NCI-H524 (cell line): ENCODE data around the gene ARHGAP12.
"Not testable (repeated sequence)": the region's sequence is repeated elsewhere in the genome, so short reads cannot be mapped to it uniquely, and the experiment has no call there.

ENCODE experiments used
- DNase-seq, 2 experiments: peaks; one replicate each; lab custom pipeline; 2025; lab: John Stamatoyannopoulos, UW

Gene ARHGAP12

DNA sequence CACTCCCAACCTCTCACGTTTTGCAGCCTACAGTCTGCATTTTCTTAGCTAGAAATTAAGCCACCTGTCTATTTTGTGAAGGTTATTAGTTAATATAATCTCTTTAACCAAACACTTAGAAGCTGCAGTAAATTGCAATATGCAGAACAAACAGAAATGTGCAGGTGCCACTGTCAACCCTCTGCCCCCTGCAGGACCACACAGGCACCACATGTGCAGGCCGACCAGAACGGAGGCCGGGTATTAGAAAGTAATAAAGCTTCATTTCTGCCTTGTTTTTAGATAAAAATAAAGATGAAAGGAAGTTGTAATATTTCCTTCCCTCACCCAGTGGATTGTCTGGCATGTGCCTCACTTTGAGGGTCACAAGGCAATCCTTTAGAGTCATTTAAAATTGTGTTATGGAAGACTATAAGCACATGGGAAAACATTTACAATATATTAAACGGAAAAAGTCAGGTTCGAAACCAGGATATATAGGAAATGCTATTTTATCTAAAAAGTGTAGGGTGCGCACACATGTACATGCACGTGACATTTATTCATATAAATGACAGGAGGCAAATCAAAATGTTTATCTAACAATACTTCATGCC lies 158.2 kb downstream of the ARHGAP12 start:
- DNase-seq, result peak in 1 of 2 experiments; percentile 46

DNA sequence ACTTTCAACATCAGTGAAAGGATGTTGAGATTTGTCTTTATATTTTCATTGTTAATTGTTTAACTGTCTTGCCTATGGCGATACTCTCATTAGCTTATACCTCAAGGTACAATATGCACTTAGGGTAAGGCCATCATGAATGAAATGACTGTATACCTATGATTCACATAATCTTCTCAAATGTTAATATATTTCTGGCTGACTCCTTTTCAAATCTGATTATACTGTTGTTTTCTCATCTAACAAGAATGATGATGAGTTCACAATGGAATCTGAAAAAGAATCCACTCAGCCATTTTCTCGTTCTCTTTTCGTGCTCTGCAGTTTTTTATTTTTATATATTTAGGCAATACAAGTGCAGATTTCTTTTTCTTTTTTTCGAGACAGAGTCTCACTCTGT lies 159.1 kb downstream of the ARHGAP12 start:
- DNase-seq, result no peak

DNA sequence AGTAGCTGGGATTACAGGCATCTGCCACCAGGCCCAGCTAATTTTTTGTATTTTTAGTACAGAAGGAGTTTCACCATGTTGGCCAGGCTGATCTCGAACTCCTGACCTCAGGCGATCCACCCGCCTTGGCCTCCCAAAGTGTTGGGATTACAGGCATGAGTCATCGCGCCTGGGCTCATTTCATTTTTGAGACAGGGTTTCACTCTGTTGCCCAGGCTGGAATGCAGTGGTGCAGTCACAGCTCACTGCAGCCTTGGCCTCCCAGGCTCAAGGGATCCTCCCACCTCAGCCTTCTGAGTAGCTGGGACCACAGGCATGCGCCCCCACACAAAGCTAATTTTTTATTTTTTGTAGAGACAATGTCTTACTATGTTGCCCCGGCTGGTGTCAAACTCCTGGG lies 159.7 kb downstream of the ARHGAP12 start:
- not testable (repeated sequence) for DNase-seq

DNA sequence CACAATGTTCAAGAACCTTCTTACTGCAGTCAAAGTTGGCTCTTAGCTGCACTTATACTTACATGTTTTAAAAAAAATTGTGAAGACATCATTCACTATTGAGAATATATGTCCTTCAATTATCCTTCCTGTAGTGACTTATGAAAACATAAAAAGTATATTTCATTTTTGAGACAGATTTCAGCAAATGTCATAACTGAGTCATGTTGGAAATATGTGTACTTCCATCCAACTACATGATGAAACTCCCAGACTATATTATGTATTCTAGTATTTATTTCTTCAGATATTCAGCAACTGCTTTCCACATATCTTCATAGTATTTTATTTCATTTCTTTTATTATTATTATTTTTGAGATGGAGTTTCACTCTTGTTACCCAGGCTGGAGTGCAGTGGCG lies 160.2 kb downstream of the ARHGAP12 start:
- no peak for DNase-seq

DNA sequence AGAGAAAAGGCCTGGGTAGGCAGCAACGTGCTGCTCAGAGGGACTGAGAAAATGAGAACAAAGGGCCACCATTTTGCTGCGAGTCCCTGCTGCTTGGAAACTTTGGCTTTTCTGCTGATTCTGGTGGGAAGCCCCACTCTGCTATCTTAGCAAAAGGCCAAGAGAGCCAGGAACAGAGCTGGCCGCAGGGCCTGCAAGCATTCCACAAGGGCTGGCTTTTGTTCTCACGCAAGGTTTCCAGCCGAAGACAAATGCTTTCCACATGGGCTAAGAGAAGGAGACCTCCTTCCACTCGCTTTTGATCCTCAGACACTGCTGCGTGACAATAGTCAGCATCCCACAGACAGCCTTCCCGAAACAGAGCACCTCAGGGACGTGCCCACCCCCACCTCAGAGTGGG lies 163.1 kb downstream of the ARHGAP12 start:
- DNase-seq, result no peak

DNA sequence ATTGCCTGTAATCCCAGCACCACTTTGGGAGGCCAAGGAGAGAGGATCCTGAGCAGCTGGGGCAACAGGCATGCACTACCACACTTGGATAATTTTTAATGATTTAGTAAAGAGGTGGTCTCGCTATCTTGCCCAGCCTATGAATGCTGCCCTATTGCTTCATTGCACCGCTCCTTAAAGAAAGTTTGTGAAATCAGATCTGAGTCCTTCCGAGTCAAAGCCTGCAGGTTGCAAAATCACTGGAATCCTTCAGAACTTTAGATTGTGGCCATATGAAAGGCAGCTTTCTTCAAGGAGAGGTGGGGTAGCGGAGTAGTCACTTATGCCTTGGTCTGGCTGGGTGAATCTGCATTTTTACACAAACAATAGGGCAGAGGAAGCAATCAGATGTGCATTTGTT lies 166.3 kb downstream of the ARHGAP12 start:
- DNase-seq, result no peak

DNA sequence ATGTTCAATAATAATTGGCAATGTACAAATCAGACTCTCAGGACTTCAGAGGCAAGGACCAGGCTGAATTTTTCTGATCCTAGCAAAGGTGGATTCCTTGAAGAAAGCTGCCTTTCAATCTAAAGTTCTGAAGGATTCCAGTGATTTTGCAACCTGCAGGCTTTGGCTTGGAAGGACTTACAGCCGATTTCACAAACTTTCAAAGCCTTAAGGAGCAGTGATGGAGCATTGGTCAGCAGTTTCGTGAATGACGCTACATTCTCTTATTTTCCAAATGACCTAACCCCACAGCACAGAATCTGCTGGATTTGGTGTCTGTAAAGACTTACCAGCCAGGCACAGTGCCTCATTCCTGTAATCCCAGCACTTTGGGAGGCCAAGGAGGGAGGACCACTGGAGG lies 167.5 kb downstream of the ARHGAP12 start:
- DNase-seq, result no peak

DNA sequence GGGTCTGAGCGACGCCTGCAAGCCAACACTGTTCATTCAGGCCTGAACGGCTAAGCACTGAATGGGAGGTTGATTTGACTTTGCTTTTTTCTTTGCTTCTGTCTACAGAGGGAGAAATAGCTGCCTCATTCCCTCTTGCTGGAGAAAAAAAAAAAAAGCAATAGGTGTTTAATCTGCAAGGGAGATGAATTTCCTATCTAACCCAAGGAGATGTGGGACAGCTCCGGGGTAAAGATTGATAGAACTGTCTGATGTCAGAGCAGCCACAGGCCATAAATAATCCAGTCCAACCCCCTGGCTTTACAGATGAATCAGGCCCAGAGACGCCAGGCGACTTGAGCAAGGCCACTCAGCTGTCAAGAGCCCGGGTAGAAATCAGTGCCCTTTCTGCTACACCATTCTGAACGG lies 168.0 kb downstream of the ARHGAP12 start:
- DNase-seq, result no peak

DNA sequence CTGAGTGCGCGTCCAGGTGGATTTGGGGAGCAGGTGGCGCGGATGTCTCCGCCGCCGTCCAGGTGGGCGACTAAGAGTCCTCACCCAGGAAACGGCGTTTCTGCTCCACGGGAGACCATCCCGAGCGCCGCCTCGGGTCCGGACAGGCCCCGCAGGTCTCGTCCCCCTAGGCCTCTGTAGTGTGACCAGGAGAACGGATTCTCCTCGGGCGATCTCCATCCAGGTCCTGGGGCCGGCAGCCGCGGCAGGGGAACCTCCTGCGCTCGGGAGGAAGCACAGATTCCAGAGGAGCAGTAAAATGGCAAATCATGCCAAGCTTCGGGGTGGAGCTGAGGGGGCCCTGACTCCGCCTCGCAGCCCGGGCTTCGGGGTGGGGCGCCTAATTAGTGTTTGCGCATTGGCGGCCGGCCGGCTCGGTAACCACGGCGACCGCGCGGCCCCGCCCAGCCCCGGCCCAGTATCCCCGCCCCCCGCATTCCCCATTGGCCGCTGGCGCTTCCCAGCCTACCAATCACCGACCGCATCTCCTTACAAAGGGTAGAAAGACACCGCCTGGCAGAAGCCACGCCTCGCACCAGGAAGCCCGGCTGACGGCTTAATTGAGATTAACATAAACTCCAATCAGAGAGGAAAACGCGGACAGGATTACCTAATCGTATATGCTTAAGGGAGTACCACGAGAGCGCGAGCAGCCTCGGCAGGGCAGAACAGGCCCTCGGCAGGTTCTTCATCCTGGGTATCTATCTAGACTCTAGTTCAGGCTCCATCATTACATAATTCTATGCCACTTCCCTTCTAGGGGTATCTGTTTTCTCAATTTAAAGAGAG lies 168.6 kb downstream of the ARHGAP12 start:
- peak; percentile 82 to 93 for DNase-seq

DNA sequence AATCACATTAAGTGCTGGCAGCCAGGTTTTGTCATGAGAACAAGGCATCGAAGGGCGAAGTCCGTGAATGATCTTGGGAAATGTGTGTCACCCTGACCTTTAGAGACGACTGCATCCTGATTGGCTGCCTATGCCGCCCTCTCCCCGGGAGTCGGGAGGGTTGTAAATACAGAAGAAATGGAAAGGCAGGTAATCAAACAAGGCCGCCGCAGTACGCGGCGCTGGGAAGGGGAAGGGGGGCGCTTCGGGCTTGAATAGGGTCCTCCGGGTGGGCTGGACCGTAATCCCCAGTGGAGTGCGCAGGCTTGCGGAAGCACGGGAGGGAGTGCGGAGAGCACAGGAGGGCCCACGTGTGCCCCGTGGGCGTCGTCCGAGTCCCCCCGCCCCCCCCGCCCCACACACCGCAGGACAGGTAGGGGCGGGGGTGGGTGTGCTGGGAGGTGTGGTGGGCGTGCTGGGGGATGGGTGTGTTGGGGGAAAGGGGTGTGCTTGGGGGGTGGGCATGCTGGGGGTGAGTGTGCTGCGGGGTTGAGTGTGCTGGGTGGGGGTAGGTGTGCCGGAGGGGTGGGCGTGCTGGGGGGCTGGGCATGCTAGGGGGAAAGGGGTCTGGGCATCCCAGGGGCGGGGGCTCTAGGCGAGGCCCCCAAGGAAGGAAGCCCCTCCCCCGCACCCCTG lies 169.4 kb downstream of the ARHGAP12 start:
- DNase-seq, result peak; percentile 5 to 21

DNA sequence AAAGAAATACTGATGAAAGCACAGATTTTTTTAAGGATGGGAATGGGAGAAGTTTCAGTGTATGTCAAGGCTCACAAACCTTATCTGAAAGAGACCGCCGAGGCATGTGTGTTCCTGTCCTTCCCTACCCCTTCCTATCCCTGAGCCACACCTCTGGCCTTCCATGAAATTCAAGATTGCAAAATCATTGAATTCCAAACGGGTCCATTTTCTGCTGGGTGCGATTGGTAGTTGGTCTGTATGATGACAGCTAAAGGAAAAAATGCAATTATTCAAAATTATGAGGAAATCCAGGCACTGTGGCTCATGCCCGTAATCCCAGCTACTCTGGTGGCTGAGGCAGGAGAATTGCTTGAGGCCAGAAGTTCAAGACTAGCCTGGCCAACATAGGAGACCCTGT lies 170.1 kb downstream of the ARHGAP12 start:
- no peak for DNase-seq

DNA sequence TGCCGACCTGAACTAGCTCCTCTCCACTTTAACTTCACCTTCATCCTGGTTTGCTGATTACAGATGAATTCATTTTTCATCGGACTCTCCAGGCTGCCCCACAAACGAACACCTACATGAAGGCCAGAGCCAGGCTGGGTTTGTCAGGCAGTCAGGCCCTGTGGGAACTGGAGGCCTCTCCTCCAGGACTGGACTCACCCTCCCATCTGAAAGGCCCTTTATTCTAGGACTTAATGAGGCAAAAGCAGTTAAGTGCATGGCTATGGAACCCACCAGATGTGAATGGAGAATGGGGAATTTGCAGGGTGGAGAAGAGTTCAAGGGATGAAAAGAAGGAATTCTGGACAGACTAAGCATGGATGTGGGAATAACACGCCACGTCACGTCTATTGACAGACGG lies 170.8 kb downstream of the ARHGAP12 start:
- DNase-seq, result no peak

DNA sequence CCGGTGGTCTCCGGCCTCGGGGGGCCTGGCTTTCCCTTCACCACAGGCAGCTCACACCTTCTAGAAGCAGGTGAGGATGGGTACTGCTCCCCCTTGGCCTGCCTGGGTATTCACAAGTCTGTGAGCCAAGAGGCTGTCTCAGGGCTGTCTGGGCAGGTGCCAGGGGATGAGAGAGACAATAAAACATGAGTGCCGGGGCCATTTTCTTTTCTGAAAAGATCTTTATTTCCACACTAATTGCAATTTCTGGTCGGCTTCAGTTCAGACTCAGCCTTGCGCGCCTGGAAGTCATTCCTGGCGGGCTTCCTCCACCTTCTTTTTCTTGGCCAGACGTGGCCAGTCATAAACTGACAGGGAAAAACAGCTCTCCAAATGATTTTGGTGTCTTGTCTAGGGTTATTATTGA lies 171.2 kb downstream of the ARHGAP12 start:
- DNase-seq, result no peak

DNA sequence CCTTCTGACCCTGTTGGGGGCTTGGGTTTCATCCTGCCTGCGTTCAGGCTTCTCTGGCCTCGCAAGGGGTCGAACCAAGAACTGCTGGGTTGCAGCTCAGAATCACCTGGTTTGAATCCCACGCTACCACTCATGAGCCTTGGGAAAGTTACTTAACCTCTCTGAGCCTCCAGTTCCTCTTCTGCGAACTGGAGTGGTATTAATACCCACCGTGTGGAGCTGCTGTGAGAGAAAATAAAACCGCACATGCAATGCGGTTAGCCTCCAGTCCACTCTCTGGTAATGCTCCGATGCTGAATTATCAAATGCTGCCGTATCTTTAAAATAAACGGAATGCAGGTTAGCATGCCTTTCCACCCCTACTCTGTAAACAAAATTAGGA lies 171.9 kb downstream of the ARHGAP12 start:
- no peak for DNase-seq

DNA sequence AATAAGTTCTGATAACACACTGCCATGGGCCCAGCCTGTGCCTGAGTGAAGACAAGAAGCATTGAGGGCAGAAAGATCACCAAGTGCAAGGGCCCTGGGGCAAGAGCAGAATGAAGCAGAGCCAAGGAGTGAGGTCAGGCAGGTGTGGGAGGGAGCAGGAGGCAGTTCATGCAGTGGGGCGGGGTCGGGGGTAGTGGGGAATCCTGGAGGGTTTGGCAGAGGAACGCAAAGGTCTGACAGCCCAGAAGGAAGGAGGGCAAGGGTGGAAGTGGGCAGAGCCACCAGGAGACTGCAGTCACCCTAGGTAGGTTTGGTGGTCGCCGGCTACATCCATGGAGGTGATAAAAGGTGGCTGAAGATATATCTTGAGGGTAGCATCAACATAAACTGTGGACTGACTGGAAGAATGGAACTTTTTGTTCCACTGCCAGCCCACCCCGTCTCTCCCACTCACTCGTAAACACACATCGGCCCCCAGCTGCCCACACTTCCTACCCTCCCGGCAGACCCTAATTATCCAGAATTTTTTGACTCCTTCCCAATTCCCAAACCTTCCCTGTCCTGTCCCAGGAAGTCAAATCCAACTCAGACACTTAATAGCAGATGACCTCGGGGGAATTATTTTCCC lies 172.4 kb downstream of the ARHGAP12 start:
- DNase-seq, result no peak
